ENCODE results near the gene SLC8B1. TPM values are rescaled to one million over a fixed set of nuclear protein-coding genes. Genes with fewer than 3 reads are reported as not detected.

The SLC8B1 gene
- total and polyA plus RNA-seq, 2 of the 4 experiments (the other 2 are of a cell fraction) = 4.1 to 10.2 TPM

DNA sequence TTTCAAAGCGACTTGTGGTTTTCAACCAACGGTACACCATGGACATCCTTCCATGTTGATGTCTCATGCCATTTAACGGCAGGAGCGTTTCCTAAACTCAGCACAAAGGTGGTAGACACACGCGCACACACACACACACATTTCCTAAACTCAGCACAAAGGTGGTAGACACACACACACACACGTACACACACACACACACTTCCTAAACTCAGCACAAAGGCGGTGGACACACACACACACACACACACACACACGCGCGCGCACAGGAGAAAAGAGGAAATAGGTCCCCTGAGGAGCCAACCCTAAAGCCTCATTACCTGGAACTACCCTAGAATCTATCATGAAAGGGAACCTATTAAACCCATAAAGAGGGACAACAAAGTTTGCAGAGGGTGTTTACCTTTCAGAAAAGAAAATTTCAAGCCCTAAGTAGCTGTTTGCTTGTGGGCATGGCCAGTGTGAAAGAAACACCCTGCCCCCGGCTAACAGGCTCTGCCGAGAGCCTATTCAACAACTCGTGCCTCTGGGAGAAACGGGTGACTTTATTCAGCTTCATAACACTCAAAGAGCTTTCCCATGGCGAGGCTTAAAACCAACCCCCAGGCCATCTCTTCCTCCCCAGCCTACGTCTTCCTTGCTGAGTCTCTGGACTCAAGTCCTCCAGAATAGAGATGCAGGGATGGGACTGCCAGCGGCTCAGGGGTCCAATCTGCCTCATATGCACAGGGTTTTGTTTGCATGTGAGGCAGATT, 31.8 kb downstream of the SLC8B1 start:
- H3K4me3 ChIP-seq (ENCODE audit: insufficient read depth, low read depth, low read length) = no peak overlapping the region
- CTCF ChIA-PET = interaction anchor here (1.3 kb wide), 1 partner anchor 122 kb away, joined by 3 read pairs; no protein-coding TSS in a partner anchor
- H4K8ac ChIP-seq (ENCODE audit: low read depth in 2 of 2, low read length in 2 of 2) = no peak overlapping the region
- no peak overlapping the region for H4K91ac ChIP-seq (ENCODE audit: insufficient read depth, low read depth, low read length)
- H2AK5ac ChIP-seq (ENCODE audit: low read depth, low read length) = no peak overlapping the region
- H3K36me3 ChIP-seq (ENCODE audit: control insufficient read depth, insufficient read depth, low read length) = peaks cover 11% of the 10 kb centered on the region; the same call in 1 of the 2 replicates
- no peak overlapping the region for H3K4ac ChIP-seq (ENCODE audit: low read depth, low read length)
- no peak overlapping the region for H2AFZ ChIP-seq (replicated peaks; ENCODE audit: low read length, poor library complexity)
- in situ Hi-C loops (cut with MboI; ENCODE audit: low sequenced_read_pairs) (no loop called here), intact Hi-C loops (cut with micrococcal nuclease) (no loop called here), dilution Hi-C loops (cut with HindIII; ENCODE audit: low sequenced_read_pairs, unreplicated experiment) (no loop called here)
- no TSS peak for BruUV-seq (replicated peaks)
- no peak overlapping the region for H3K56ac ChIP-seq (ENCODE audit: extremely low read depth, insufficient read depth, low read length)
- H3K14ac ChIP-seq (replicated peaks; ENCODE audit: low read depth, low read length) = no peak overlapping the region
- DNase-seq (no peak), ATAC-seq (ENCODE audit: low read depth) (no peak)
- no peaks in the 10 kb centered on the region; the same call in 1 of the 2 replicates for H4K20me1 ChIP-seq (ENCODE audit: insufficient read depth, low read length)
- H3K9ac ChIP-seq (ENCODE audit: low read depth, low read length) = no peak overlapping the region
- H3K4me1 ChIP-seq (ENCODE audit: control insufficient read depth, insufficient read depth, low read length) = peaks cover 11% of the 10 kb centered on the region
- no peak overlapping the region for H3K4me2 ChIP-seq (ENCODE audit: low read depth, low read length)
- no peak for TF ChIP-seq MAZ (IDR thresholded peaks at IDR 0.05; ENCODE audit: borderline replicate concordance, low read depth, low read length)
- TF ChIP-seq, protein P1, sequence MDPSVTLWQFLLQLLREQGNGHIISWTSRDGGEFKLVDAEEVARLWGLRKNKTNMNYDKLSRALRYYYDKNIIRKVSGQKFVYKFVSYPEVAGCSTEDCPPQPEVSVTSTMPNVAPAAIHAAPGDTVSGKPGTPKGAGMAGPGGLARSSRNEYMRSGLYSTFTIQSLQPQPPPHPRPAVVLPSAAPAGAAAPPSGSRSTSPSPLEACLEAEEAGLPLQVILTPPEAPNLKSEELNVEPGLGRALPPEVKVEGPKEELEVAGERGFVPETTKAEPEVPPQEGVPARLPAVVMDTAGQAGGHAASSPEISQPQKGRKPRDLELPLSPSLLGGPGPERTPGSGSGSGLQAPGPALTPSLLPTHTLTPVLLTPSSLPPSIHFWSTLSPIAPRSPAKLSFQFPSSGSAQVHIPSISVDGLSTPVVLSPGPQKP (IDR thresholded peaks at IDR 0.05; ENCODE audit: borderline replicate concordance, low read depth, low read length) = no peak
- TF ChIP-seq, protein P2, sequence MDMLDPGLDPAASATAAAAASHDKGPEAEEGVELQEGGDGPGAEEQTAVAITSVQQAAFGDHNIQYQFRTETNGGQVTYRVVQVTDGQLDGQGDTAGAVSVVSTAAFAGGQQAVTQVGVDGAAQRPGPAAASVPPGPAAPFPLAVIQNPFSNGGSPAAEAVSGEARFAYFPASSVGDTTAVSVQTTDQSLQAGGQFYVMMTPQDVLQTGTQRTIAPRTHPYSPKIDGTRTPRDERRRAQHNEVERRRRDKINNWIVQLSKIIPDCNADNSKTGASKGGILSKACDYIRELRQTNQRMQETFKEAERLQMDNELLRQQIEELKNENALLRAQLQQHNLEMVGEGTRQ (IDR thresholded peaks at IDR 0.05; ENCODE audit: low read depth, low read length) = no peak
- no peak for TF ChIP-seq MXI1 (IDR thresholded peaks at IDR 0.05; ENCODE audit: borderline replicate concordance, low read depth, low read length)
- TF ChIP-seq NFE2L2 (IDR thresholded peaks at IDR 0.05; ENCODE audit: low read depth, low read length) = no peak
- no peak for TF ChIP-seq CHD1 (IDR thresholded peaks at IDR 0.05; ENCODE audit: low read depth, low read length)
- TF ChIP-seq, protein P3, sequence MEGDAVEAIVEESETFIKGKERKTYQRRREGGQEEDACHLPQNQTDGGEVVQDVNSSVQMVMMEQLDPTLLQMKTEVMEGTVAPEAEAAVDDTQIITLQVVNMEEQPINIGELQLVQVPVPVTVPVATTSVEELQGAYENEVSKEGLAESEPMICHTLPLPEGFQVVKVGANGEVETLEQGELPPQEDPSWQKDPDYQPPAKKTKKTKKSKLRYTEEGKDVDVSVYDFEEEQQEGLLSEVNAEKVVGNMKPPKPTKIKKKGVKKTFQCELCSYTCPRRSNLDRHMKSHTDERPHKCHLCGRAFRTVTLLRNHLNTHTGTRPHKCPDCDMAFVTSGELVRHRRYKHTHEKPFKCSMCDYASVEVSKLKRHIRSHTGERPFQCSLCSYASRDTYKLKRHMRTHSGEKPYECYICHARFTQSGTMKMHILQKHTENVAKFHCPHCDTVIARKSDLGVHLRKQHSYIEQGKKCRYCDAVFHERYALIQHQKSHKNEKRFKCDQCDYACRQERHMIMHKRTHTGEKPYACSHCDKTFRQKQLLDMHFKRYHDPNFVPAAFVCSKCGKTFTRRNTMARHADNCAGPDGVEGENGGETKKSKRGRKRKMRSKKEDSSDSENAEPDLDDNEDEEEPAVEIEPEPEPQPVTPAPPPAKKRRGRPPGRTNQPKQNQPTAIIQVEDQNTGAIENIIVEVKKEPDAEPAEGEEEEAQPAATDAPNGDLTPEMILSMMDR (conservative IDR thresholded peaks at IDR 0.05; ENCODE audit: low read depth, low read length) = no peak
- TF ChIP-seq CEBPB (IDR thresholded peaks at IDR 0.05; ENCODE audit: low read depth, low read length) = no peak
- no peak for TF ChIP-seq POLR2A (IDR thresholded peaks at IDR 0.05; ENCODE audit: low read depth, low read length)
- no peak for TF ChIP-seq FOS (IDR thresholded peaks at IDR 0.05; ENCODE audit: low read depth, low read length)
- H2BK5ac ChIP-seq (ENCODE audit: low read depth, low read length, poor library complexity, severe bottlenecking) = no peak overlapping the region
- no peaks in the 10 kb centered on the region for H3K9me3 ChIP-seq (ENCODE audit: control insufficient read depth, insufficient read depth, low read length)
- POLR2A ChIA-PET (ENCODE audit: unreplicated experiment) = no interaction called here
- H3K79me1 ChIP-seq (ENCODE audit: low read depth in 1 of 2, low read length in 2 of 2) = no peaks in the 10 kb centered on the region
- no peak overlapping the region for H3K18ac ChIP-seq (ENCODE audit: low read depth, low read length)
- no peak overlapping the region for H2BK15ac ChIP-seq (ENCODE audit: low read depth, low read length)
- WGBS, 2 experiments (ENCODE audit: extremely low coverage in 2 of 2, insufficient read length in 1 of 2) = 73% methylated on average over 5 of the region's 19 CpGs; no CpG with 5 or more reads in 1 of the 2 experiments
- H3K23ac ChIP-seq (ENCODE audit: low read depth, low read length) = no peak overlapping the region
- no peak overlapping the region for H3K27ac ChIP-seq (ENCODE audit: insufficient read depth, low read length)
- no peaks in the 10 kb centered on the region for H3K27me3 ChIP-seq (ENCODE audit: control insufficient read depth, insufficient read depth, low read length)
- H2BK20ac ChIP-seq (ENCODE audit: low read depth, low read length) = no peak overlapping the region
- H3K9me1 ChIP-seq (ENCODE audit: insufficient read depth, low read length) = peaks cover 17% of the 10 kb centered on the region
- H4K5ac ChIP-seq (ENCODE audit: low read depth, low read length) = no peak overlapping the region
- no peak overlapping the region for H2BK120ac ChIP-seq (ENCODE audit: low read depth, low read length)
- H2AK9ac ChIP-seq (replicated peaks; ENCODE audit: low read depth, low read length, poor library complexity) = no peak overlapping the region

All from IMR-90 (cell line).